ENCODE data around the gene KCTD4. TPM values are rescaled to one million over a fixed set of nuclear protein-coding genes. Genes with fewer than 3 reads are reported as not detected.

Gene KCTD4
- total RNA-seq, 4 donors from 2014 or later = 0.78 TPM; not detected in 3

DNA sequence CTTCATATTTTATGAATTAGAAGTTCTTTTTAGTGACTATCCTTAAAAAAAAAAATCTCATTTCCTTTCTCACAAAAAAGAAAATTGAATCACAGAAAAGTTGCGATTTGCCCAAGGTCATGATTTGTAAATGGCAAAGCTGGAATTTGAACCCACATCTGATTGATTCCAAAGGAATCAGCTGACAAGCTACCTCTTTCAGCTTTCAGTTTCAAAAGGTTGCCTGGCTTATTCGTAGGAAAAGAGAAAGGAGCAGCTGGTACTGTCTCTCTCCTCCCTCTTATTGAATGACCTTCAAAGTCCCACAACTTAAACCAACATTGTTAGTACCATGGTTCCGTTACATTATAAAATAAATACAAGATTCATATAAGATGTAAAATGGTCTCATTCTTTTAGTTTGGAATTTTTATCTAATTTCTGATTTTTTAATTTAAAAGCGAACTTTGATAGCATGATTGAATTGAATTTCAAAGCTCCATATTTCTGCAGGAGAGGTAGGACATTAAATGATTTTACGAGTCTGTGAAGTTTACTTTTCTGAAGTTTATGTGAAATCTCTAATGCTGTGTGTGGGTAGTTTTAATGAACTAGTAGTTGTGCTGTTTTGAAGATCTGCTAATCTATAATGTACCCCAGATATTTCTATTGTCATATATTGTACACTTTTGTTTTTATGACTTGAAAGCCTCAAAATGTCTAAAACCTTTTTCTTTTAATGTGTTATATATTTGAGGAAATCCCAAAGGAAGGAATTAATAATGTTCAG, 18.5 kb upstream of the KCTD4 start:
- Histone ChIP-seq H3K4me1 (peaks cover 0 to 11% (median 0%) of the 10 kb centered on the region in 3 donors), H3K4me3 (no peak overlapping the region), H3K36me3 (no peaks in the 10 kb centered on the region), H3K9me3 (no peaks in the 10 kb centered on the region), H3K27me3 (no peaks in the 10 kb centered on the region), H3K27ac (no peak overlapping the region)
- 69 to 80% methylated on average over 5 of the region's 5 CpGs for WGBS, 2 donors (ENCODE audit: low coverage in 1 of 2)
- no peak for ATAC-seq
- TF ChIP-seq POLR2AphosphoS5 (IDR thresholded peaks at IDR 0.05) = no peak
- TF ChIP-seq POLR2A (IDR thresholded peaks at IDR 0.05) = no peak
- TF ChIP-seq EP300 (IDR thresholded peaks at IDR 0.05) = no peak
- no peak for TF ChIP-seq CTCF (IDR thresholded peaks at IDR 0.05)

DNA sequence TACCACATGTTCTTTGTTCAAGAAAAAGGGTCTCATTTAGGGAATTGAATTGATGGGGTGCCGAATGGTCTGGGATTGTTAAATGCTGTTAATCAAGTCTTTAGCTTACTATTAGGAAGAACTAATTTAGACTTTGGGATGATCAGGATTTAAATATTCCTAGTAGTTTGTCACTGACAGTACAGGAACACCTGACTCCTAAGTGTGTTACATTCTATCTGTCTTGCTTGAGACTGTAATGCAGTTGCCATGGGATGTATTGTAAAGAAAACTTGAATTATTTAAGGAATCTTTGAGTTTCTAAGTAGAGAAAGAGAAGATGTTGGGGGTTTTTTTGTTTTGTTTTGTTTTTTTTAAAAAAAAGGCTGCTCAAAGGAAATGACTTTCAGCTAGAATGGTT, 17.8 kb upstream of the KCTD4 start:
- ATAC-seq = no peak
- Histone ChIP-seq H3K4me1 (peaks cover 0 to 11% (median 0%) of the 10 kb centered on the region in 3 donors), H3K9me3 (no peaks in the 10 kb centered on the region), H3K27me3 (no peaks in the 10 kb centered on the region), H3K27ac (no peak overlapping the region), H3K4me3 (no peak overlapping the region), H3K36me3 (no peaks in the 10 kb centered on the region)
- no peak for TF ChIP-seq POLR2A (IDR thresholded peaks at IDR 0.05)
- TF ChIP-seq POLR2AphosphoS5 (IDR thresholded peaks at IDR 0.05) = no peak
- no peak for TF ChIP-seq CTCF (IDR thresholded peaks at IDR 0.05)
- no peak for TF ChIP-seq EP300 (IDR thresholded peaks at IDR 0.05)
- 100% methylated on average over 1 of the region's 1 CpG for WGBS, 2 donors (ENCODE audit: low coverage in 1 of 2)

DNA sequence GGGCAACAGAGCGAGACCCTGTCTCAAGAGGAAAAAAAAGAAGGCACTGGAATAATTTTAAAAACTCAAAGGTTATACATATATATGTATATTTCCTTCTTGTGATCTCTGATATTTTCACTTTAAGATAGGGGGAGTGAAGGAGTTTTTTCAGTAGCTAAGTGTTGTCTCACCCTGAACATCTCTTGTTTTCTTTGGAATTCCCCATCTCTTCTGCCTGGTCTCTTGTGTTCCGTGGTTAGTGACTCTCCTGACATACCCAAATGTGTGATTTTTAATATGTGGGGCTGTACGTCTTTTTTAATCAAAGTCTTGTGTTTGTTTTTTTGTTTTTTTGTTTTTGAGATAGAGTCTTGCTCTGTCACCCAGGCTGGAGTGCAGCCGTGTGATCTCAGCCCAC, 15.3 kb upstream of the KCTD4 start:
- H3K27ac ChIP-seq = no peak overlapping the region

GRCh38 chr13:45215392-45216077, 14.7 kb upstream of the KCTD4 start:
- Histone ChIP-seq H3K4me1 (peaks cover 0 to 11% (median 0%) of the 10 kb centered on the region in 3 donors), H3K4me3 (no peak overlapping the region), H3K9me3 (no peaks in the 10 kb centered on the region), H3K27ac (no peak overlapping the region), H3K36me3 (no peaks in the 10 kb centered on the region), H3K27me3 (no peaks in the 10 kb centered on the region)
- TF ChIP-seq EP300 (IDR thresholded peaks at IDR 0.05) (no peak), POLR2AphosphoS5 (IDR thresholded peaks at IDR 0.05) (no peak), POLR2A (IDR thresholded peaks at IDR 0.05) (no peak), CTCF (IDR thresholded peaks at IDR 0.05) (no peak)
- WGBS, 2 donors (ENCODE audit: low coverage in 1 of 2) = 90 to 100% methylated on average over 5 to 8 of the region's 9 CpGs
- ATAC-seq = no peak

More for the DNA sequence above, 15.3 kb upstream of the KCTD4 start:
- ATAC-seq = no peak
- peaks cover 0 to 11% (median 0%) of the 10 kb centered on the region in 3 donors for H3K4me1 ChIP-seq
- H3K27me3 ChIP-seq = no peaks in the 10 kb centered on the region
- H3K36me3 ChIP-seq = no peaks in the 10 kb centered on the region
- 90 to 95% methylated on average over 4 of the region's 4 CpGs for WGBS, 2 donors (ENCODE audit: low coverage in 1 of 2)
- H3K9me3 ChIP-seq = no peaks in the 10 kb centered on the region
- H3K4me3 ChIP-seq = no peak overlapping the region
- TF ChIP-seq CTCF (IDR thresholded peaks at IDR 0.05) (no peak), POLR2A (IDR thresholded peaks at IDR 0.05) (no peak), POLR2AphosphoS5 (IDR thresholded peaks at IDR 0.05) (no peak), EP300 (IDR thresholded peaks at IDR 0.05) (no peak)

Data from gastroesophageal sphincter (tissue), 4 donors.